ENCODE results near the gene SPATA25.
"Not testable (repeated sequence)": the region's sequence is repeated elsewhere in the genome, so short reads cannot be mapped to it uniquely, and the experiment has no call there.

SPATA25 gene

GRCh38 chr20:45892049-45892825, 4.8 kb upstream of the SPATA25 start:
- DNase-seq, result no peak

DNA sequence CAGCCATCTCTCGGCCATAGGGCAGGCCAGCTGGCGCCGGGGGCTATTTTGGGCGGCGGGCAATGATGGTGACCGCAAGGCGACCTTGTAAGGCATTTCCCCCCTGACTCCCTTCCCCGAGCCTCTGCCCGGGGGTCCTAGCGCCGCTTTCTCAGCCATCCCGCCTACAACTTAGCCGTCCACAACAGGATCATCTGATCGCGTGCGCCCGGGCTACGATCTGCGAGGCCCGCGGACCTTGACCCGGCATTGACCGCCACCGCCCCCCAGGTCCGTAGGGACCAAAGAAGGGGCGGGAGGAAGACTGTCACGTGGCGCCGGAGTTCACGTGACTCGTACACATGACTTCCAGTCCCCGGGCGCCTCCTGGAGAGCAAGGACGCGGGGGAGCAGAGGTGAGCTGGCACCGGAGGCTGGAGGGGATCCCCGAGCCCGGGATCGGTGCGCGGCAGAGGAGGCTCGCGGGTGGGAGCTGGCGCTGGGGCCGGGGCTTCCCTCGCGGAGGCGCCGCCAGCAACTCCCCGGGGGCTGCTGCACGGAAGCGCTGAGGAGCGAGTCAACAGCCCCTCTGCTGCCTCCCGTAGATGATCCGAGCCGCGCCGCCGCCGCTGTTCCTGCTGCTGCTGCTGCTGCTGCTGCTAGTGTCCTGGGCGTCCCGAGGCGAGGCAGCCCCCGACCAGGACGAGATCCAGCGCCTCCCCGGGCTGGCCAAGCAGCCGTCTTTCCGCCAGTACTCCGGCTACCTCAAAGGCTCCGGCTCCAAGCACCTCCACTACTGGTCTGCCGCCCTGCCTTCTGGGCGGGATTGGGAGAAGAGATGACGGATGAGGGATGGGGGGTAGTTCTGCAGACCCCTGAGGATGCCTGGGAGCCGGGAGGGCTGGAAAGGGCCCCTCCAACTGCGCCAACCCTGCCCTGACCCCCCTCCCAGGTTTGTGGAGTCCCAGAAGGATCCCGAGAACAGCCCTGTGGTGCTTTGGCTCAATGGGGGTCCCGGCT, 3.9 kb upstream of the SPATA25 start, which contains the start of the genes CTSA and NEURL2:
Gene CTSA, plus strand, starts transcription at position 351 of the 999 bp plus-strand sequence. Its CDS starts 234 bp downstream, at position 585.
Gene NEURL2, minus strand, starts transcription at position 224 of the 999 bp plus-strand sequence. Its CDS starts 217 bp downstream, at position 7.
- peak; percentile 78 for DNase-seq

DNA sequence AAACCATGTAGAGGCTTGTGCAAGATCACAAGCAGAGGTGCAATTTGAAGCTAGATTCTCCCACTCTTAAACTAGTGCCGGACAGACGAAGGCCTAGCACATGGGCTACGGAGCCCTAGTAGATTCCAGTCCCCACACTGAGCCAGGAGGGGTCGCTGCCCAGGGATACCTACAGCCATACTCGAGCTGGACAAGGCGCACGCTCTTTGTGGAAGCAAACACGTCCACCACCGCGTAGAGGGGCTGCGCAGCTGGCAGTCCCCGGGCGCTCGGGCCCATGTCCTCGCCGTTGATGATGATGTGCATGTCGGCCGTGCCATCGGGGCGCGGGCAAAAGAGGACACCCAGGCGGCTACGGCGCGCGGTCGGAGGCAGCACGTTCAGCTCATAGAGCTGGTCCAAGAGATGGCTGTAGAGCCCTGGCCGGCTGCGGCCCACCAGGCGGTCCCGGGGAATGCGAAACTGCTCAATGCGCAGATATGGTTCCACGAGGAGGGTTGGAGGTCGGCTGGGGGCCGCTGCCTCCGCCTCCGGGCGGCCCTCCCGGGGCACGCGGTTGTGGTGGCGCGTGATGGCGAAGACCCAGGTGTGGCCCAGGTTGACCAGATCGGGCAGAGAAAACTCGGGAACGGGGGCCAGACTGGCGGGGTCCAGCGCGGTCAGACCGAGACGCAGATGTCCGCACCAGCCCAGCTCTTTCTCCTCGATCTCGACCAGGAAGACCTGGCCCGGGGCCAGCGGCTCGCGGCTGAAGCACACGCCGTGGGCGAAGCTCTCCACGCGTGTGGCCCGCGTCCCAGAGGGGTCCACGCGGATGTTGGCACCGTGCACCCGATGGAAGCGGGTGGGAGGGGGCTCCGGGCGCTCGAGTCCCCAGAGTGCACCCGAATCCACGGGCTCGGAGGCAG, 2.9 kb upstream of the SPATA25 start:
- DNase-seq, result peak; percentile 43

DNA sequence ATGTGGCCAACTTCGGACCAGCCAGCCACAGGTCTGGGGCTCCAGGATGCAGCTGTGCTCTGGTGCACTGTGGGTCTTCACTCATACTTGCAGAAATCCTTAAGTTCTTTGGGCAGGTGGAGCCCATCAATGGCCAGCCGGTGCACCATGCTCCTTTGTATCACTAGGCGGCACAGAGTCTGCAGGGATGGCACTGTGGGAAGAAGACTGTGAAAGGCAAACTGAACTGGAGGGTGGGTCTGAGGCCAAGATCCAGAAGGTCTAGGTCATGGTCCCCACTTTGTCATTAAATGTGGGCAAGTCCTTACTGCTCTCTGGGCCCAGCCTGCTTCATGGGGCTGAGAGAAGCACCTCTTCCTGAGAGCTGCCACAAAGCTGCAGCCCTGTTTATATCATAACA, 1.3 kb upstream of the SPATA25 start:
- DNase-seq, result no peak

GRCh38 chr20:45886590-45887345, 654 bp downstream of the SPATA25 start:
- no peak for DNase-seq

- no peak for DNase-seq
These were observed 4.3 kb downstream of the SPATA25 start for GRCh38 chr20:45883100-45883469.

DNA sequence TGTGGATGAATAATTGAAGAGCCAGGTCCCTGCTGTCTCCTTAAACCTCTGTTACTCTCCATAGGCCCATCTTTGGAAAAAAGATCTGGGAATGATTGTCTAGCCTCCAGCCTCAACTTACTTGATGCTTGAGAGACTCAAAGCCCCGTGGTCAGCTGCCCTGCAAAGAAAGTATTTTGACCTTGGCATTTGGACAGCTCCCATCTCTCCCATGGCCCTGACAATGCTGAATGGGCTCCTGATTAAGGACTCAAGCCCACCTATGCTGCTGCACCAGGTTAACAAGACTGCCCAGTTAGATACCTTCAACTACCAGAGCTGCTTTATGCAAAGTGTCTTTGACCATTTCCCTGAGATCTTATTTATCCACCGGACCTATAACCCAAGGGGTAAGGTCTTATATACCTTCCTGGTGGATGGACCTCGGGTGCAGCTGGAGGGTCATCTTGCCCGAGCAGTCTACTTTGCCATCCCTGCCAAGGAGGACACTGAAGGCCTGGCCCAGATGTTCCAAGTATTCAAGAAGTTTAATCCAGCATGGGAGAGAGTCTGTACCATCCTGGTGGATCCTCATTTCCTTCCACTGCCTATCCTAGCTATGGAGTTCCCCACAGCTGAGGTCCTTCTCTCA, 4.8 kb downstream of the SPATA25 start:
- no peak for DNase-seq

DNA sequence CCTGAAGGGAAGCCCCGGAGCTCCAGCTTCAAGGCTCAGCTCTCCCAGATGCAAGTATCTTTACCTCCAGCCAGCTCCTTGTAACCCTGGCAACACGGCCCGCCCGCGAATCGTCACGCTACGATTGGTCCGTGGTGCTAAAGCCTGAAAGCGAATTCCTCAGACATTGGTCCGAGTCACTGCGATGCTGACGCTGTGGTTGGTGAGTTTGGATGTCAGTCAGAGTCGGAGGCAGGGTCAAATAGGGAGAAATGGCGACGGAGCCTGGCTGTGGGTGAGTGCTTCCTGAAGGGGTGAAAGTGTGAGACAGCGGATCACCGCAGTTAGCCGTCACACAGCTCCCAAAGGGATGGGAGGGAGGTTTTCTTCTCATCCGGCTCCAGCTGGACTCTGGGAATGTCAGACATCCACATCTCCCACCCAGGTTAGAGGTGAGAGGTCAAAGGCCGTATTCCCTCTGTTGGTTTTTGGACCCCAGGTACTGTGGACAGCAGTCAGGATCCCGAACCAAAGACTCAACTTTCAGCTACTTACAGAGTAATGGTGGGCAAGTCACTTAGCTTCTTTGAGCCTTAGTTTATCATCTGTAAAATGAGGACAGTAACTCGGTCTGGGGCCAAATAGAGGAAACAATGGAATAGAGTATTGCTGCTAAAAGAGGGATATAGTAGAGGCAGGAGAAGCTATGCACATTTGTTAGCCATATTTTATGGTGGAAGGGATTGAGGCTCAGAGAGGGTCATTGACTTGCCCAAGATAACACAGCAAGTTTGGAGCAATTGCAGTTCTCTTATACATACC, 6.2 kb downstream of the SPATA25 start, which contains the start of gene ZSWIM1:
Gene ZSWIM1, plus strand, starts transcription at position 240 of the 801 bp plus-strand sequence. CDS start 1,366 bp downstream, outside the sequence.
- DNase-seq, result peak; percentile 98

DNA sequence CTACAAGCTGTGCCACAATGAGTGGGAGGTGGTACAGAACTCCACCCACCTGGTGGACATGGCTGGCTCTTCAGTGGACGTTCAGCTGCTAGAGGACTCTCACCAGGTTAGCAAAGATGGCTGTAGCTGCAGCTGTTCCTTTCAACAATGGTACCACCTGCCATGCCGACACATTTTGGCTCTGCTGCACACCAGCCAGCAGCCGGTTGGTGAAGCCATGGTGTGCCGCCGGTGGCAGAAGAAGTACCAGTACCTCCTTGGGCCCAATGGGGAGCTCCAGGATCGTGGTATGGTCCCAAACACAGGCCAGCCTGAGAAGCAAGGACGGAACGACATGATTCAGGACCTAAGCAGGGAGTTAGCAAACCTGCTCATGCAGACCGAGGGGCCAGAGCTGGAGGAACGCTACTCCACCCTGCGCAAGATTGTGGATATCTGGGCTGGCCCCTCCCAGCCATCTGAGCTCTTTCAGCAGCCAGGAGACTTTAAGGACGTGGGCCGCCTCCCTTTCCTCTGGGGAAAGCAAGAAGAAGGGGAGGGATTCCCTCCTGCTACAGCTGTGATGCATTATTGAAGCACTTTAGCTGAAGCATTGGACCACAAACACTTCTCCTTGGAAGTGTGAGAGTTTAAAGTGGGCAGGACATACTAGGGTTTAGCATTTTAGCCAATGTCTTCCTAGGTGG, 9.2 kb downstream of the SPATA25 start:
- no peak for DNase-seq

- no peak for DNase-seq
These were observed 12.8 kb downstream of the SPATA25 start for GRCh38 chr20:45874576-45874975.

GRCh38 chr20:45874104-45874481, 13.3 kb downstream of the SPATA25 start:
- not testable (repeated sequence) for DNase-seq

GRCh38 chr20:45873409-45874103, 13.9 kb downstream of the SPATA25 start:
- no peak for DNase-seq

DNA sequence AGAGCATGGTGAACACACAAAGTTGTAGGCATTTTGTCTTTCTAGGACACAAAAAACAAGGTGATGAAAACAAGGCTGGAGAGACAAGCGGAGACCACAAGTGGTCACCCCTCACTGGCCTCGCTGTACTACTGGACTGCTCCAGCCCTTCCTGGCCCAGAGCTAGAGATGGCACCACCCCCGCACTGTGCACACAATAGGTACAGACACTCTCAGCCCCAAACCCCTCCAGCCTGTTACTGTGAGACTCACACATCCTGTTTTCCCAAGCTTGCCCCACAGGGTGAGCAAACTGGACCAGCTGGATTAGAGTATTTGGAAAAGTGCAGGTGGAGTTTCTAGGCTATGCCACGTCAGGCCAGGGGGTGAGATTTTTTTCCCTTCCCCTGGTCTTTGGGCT, 14.8 kb downstream of the SPATA25 start:
- no peak for DNase-seq

DNA sequence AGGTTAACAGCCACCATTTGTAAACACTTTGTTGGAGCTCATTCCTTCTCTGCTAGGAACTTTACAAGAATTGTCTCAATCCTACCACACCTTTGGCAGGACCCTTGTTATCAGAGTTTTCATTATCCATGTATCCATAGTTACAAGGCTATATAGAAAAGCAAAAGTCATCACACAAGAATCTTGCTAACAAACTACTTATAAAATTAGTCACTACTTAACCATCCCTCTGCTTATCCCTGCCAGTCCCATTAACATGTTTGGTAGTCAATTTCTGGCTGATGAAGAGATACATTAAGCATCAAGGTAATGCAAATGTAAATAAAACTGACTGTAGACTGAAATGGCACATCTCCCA, 19.6 kb downstream of the SPATA25 start:
- DNase-seq, result no peak

DNA sequence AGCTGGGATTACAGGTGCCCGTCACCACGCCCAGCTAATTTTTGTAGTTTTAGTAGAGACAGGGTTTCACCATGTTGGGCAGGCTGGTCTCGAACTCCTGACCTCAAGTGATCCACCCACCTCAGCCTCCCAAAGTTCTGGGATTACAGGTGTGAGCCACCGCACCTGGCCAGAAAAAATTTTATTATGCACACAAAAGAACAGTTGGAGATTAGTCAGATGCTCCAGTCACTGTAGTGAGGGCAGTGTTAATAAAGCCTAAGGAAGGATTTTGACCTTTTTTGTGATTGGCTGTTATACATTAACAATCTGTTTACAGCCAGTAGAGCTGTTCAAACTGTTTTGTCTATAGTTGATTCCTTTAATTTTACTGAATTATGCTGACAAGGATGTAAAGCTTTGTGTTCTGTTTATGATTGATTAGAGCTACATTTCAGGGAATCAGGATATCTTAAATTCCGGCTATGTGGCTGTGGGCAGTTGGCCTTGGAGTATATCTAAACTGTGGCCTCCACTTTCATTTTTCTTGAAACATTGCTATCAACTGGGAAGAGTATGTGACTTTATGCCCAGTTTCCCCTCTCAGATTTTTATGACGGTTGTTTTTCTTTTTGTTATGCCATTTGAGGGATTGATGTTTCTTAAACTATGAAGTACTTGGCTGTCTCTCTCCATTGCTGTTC, 20.1 kb downstream of the SPATA25 start:
- no peak for DNase-seq

DNA sequence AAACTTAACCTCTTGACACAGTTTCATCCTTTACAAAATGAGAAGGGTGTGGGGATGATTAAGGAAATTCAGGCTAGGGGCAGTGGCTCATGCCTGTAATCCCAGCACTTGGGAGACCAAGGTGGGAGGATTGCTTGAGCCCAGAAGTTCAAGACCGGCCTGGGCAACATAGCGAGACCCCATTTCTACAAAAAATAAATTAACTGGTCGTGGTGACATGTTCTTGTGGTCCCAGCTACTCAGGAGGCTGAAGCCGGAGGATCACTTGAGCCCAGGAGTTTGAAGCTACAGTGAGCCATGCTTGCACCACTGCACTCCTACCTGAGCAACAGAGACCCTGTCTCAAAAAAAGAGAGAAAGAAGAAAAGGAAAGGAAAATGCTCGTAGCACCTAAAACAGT, 21.0 kb downstream of the SPATA25 start:
- no peak for DNase-seq

GRCh38 chr20:45863543-45864470, 23.6 kb downstream of the SPATA25 start:
- no peak for DNase-seq

Measured in activated gamma-delta T cell treated with Interleukin-2 at 50 U/mL for 16 hours (primary cell).